GM18909 (cell line): ENCODE data around the gene CTDSP1.

Experiments
- ATAC-seq: cut with Tn5 transposase; IDR thresholded peaks from one replicate; pipeline ENCODE4 v1.9.1; 2021; ENCODE audit warnings: mild to moderate bottlenecking; ENCODE audit not compliant: unreplicated experiment, poor library complexity

CTDSP1 gene

GRCh38 chr2:218381916-218382366, 17.7 kb upstream of the CTDSP1 start, which contains the start of gene SLC11A1:
SLC11A1 (plus strand) TSS chr2:218382273; CDS start chr2:218382369, 96 bp downstream.
- no peak for ATAC-seq

DNA sequence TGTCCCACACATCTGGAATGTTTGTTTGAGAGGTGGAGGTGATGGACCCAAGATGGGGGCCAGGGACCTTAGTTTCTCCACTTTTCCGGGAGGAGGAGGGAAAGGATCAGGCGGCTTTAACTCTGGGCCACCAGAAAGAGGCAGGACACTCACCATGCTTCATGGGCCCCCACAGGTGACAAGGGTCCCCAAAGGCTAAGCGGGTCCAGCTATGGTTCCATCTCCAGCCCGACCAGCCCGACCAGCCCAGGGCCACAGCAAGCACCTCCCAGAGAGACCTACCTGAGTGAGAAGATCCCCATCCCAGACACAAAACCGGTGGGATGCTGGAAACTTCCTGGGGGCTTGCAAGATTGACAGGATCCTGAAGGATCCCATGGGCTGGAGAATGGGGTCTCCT, 16.9 kb upstream of the CTDSP1 start:
- no peak for ATAC-seq

- ATAC-seq: no peak
These were observed 15.7 kb upstream of the CTDSP1 start for GRCh38 chr2:218383892-218384519.

- ATAC-seq: no peak
These were observed 14.7 kb upstream of the CTDSP1 start for GRCh38 chr2:218384975-218385374.

GRCh38 chr2:218386505-218387368, 12.9 kb upstream of the CTDSP1 start:
- no peak for ATAC-seq

DNA sequence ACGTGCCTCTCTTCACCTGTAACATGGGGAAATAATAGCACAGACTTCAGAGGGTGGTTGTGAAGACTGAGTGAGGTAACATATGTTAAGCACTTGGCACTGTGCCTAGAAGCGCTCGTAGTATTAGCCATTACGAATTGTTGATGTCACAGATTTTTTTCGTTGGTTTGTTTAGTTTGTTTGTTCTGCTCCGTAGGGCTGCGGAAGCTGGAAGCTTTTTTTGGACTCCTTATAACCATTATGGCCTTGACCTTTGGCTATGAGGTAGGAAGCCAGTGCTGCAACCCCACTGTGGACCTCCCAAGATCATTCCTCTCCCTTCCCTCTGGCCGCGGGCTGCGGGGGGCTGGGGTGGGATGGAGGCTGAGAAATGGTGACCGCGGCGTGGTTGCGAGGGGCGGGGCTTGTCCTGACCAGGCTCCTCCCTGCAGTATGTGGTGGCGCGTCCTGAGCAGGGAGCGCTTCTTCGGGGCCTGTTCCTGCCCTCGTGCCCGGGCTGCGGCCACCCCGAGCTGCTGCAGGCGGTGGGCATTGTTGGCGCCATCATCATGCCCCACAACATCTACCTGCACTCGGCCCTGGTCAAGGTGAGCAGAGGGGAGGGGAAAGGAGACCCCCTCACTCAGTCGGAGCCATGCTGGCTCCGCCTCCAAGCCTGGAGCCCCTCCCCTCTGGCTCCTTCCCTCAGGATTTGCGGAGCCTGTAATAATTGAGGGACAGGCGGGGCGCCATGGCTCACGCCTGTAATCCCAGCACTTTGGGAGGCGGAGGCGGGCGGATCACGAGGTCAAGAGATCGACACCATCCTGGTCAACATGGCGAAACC, 12.1 kb upstream of the CTDSP1 start:
- no peak for ATAC-seq

DNA sequence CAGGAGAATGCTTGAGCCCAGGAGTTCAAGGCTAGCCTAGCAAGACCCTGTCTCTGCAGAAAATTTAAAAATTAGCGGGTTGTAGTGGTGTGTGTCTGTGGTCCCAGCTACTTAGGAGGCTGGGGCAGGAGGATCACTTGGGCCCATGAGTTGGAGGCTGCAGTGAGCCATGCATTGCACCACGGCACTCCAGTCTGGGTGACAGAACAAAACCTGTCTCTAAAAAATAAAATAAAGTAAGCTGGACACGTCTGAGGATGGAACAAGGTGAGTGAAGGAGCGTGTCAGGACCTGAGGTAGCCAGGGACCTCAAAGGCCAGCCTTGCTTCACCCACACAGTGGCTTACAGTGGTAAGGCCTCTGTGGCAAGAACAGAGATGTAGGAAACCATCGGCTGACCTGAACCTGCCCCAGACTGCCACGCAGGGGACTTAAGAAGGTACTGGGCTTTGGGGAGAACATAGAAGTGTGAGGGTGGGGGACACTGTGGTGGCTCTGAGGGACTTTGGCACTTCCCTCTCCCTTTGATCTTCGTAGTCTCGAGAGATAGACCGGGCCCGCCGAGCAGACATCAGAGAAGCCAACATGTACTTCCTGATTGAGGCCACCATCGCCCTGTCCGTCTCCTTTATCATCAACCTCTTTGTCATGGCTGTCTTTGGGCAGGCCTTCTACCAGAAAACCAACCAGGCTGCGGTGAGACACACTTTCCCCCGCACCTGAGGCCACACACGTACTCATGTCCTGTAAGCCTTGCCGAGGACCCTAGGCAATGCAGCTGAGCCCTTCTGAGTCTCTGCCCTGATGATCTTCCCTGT, 10.1 kb upstream of the CTDSP1 start:
- no peak for ATAC-seq

- ATAC-seq: no peak
These were observed 8.5 kb upstream of the CTDSP1 start for GRCh38 chr2:218391202-218391601.

GRCh38 chr2:218392459-218392858, 7.2 kb upstream of the CTDSP1 start:
- ATAC-seq: no peak

DNA sequence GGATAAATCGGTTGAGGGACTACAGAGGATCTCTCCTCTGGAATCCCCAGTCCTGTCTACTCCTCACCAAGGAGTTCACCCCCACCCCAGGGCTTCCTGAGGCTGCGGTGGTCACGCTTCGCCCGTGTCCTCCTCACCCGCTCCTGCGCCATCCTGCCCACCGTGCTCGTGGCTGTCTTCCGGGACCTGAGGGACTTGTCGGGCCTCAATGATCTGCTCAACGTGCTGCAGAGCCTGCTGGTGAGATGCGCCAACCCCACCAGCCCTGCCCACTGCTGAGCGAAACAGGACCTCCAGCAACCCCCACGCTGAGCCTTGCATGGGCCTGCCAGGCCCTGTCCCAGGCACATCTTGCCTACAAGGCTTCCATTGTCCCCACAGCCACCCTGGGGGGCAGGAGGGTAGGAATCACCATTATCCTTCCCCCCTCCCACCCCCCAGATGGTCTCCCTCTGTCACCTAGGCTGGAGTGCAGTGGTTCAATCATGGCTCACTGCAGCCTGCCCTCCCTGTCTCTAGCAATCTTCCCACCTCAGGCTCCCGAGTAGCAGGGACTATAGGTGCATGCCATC, 6.7 kb upstream of the CTDSP1 start:
- no peak for ATAC-seq

GRCh38 chr2:218393750-218394290, 5.8 kb upstream of the CTDSP1 start:
- ATAC-seq: no peak

DNA sequence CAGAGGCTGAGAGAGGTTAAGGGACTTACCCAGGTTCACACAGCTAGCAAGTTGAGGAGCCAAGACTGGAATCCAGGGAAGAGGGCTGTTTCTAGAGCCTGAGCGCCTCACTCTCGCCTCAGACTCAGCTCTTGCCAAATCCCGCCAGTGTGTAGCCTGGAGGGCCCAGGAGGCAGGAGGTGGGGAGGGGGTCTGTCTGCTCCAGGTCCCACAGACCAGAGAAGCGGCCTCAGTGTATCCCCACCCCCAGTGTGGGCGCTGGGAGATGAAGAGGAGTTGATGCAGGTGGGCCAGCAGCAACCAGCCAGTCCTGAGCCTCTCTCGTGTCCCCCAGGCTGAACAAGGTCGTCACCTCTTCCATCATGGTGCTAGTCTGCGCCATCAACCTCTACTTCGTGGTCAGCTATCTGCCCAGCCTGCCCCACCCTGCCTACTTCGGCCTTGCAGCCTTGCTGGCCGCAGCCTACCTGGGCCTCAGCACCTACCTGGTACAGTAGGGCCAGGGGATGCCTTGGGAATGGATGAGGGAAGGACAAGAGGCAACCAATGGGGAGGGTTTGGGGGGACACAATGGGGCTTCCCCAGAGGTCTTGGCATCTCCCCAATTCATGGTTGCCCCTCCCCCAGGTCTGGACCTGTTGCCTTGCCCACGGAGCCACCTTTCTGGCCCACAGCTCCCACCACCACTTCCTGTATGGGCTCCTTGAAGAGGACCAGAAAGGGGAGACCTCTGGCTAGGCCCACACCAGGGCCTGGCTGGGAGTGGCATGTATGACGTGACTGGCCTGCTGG, 5.2 kb upstream of the CTDSP1 start:
- ATAC-seq: no peak

DNA sequence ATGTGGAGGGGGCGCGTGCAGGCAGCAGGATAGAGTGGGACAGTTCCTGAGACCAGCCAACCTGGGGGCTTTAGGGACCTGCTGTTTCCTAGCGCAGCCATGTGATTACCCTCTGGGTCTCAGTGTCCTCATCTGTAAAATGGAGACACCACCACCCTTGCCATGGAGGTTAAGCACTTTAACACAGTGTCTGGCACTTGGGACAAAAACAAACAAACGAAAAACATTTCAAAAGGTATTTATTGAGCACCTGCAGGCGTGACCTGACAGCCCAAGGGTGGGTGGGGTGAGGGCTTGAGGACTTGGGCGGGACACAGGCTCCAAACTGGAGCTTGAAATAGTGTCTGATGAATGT, 4.6 kb upstream of the CTDSP1 start:
- no peak for ATAC-seq

- ATAC-seq: no peak
These were observed 4.2 kb upstream of the CTDSP1 start for GRCh38 chr2:218395456-218395825.

- ATAC-seq: peak; percentile 58
These were observed 3.6 kb upstream of the CTDSP1 start for GRCh38 chr2:218395826-218396687.

DNA sequence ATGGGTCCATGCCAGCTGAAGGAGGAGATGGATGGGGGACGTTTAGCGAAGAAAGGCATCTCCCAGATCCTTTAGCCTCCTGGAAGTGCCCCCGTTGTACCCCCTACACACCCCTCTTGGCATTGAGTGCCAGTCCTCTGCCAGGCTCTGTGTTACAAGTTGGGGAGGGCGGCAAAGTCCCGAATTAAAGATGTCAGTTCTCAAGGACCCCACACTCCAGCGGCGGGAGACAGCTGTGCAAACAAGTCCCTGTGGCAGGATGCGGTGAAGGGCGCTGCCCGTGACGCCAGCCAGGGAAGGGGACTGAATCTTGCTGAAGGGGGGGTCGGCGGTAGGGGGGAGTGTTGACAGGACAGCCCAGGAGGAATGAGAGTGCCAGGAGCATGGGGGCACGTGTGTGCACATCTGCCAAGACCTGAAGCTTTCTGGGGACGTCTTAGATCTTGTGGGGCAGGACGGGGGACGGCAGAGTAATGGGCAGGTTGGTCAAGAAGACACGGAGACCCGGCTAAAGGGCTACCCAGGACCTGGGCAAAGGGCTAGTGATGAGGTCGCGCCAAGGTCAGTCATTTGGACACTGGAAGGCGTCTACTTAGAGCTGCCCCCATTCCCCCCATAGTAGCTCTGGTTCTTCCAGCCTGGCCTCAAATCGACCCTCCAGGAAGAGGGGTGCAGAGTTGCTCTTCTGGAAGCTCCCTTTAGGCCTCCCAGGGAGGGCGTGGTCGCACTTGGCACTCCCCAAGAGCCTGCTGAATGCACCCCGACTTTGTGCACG, 2.8 kb upstream of the CTDSP1 start:
- ATAC-seq: no peak

DNA sequence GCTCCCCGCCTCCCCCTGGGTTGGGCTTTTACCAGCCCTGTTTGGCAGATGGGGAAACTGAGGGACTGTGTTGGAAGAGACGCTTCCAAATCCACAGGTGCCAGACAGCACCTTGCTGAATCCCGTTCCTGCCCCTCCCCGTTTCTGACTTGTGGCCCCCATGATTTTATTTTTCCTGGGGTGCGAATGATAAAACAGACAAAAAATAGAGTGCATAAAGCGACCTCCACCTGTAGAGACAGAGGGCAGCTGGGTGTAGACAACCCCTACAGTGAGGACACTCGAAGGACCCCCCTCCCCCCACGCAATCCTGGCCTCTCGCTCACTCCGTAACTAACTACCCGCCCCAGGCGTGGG, 2.2 kb upstream of the CTDSP1 start:
- no peak for ATAC-seq
